H1 (cell line): ENCODE measurements around the gene KIF13A. TPM values are rescaled to one million over a fixed set of nuclear protein-coding genes. Genes with fewer than 3 reads are reported as not detected.

Experiments
- TCF12 ChIP-seq: IDR thresholded peaks from 2 replicates; pipeline ENCODE4 v1.6.1; 2011; ENCODE audit warnings: low read depth, mild to moderate bottlenecking, low read length
- polyA plus RNA-seq, 7 experiments: library from polyadenylated mRNA; depleted of rRNA in 3 of 7; stranded (reverse) in 5 of 7; unstranded in 2 of 7; fragments of >200 nt in 5 of 7; fragments of 200-250 nt in 2 of 7; gene quantifications; 1 replicate in 5 of 7; 2 replicates in 1 of 7; 4 replicates in 1 of 7; pipeline versions ENCODE4 v1.2.1 to v1.2.3, GENCODE V29; 2011 to 2013; ENCODE audit warnings: missing spikeins in 2 of 7, mixed read lengths in 2 of 7
- total RNA-seq: library from RNA; stranded (reverse); fragmentation: NEBNext Ultra II Directional; extraction: Animal tissue kit (Norgen Biotek cat#: 25700); gene quantifications from 2 replicates; pipeline ENCODE4 v1.2.1, GENCODE V29; 2021

KIF13A gene
- total and polyA plus RNA-seq, 2 of the 8 experiments (the other 6 are each of a cell fraction or from before 2014, with no cell fraction given), result 14.7 to 40.8 TPM

- no peak for TF ChIP-seq TCF12
Observed at GRCh38 chr6:17866876-17867444, 120.5 kb downstream of the KIF13A start (continued).
